Stimulated activated CD4-positive, alpha-beta T cell treated with anti-CD3 and anti-CD28 coated beads, Interleukin-1b, Interleukin-23, amount 100 ng/mL, for 4 hours (primary cell): ENCODE measurements around the gene PTPN14.

ENCODE experiments used
- DNase-seq, 2 donors: peaks; one replicate each; pipeline ENCODE4 v3.0.0-alpha.2; 2020; ENCODE audit warnings: low read depth in 2 of 2

Gene PTPN14

DNA sequence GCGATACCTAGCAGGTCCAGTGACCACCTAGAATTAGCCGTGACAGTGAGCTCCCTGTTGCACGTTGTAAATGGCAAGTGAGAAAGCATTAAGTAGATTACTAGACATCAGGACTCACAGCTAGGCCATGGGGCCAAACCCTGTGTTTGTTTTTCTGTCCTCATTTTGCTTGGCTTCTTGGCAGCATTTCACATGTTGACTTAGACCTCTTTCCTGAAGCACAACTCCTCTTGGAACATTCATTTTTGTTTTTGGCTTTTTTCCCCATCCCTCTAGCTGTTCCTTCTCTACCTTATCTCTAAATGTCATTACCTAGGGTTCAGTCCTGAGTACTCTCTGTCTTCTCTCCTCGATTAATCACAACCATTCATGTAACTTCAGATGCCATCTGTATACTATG lies 16.9 kb upstream of the PTPN14 start:
- DNase-seq = no peak

- no peak for DNase-seq
Observed at GRCh38 chr1:214567481-214567980, 16.1 kb upstream of the PTPN14 start.

DNA sequence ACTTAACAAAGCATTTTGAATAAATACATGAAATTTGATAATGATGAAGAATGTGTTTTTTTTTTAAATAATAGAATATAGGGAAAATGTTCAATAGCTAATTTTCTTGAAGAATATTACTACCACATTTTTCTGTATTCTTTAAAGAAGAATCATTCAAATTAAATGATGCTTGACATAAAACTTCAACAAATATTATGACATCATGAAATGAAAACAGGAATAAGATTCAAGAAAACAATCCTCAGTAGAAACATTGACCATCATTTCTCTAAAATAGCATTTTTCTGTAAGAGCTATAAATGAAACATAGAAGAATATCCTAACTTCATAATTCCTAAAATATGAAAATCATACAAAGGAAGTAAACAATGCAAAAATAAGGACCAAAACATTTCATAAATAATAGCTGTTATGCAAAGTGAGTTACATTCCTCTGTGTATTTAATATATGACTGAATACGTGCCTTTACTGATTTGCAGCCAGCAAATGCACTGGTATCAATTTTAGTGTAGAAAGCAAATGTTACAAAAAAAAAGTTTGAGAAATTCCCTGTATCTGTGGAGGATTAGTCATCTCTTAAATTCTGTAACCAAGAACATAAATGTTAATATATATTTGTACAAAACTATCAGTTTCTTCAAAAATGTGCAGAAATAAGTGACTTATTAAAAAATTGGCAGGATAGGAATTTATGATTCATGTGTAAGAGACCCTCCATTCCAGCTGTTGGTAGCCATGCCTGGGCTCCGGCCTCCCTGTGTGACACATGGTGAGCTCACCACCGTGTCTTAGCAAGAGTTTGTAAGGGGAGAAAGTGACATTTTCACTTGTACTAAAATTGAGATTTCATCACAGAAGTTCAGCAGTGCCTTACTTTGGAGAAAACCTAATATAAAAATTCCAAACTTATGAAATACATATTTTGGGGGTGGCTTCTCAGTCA lies 15.0 kb upstream of the PTPN14 start:
- DNase-seq = no peak

GRCh38 chr1:214565310-214565709 lies 13.9 kb upstream of the PTPN14 start:
- no peak for DNase-seq

GRCh38 chr1:214563881-214564280 lies 12.5 kb upstream of the PTPN14 start:
- DNase-seq = no peak

- DNase-seq = no peak
Observed at GRCh38 chr1:214557952-214558735, 6.7 kb upstream of the PTPN14 start.

GRCh38 chr1:214553142-214553710 lies 1.8 kb upstream of the PTPN14 start:
- no peak for DNase-seq

DNA sequence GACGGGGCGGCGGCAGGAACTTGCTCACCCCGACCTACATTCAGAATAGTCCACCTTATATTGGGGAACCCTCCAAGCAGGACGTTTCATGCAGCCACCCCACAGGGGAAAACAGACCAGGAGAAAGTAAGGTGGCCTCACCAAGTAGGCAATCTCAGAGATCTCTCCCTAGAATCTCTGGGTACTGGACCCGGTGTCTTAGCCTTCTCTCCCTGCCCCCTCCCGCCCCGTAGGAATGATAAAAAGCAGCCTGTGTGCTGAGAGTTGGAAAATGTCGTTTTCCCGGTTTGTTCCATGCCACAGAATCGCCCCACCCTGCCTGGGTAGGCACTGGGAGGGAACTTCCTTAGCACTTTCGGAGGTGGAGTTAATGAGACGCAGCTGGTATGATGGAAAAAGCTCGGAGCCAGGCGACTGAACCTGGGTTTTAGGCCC lies 789 bp upstream of the PTPN14 start:
- DNase-seq = no peak

GRCh38 chr1:214550857-214551435 lies 456 bp downstream of the PTPN14 start:
- no peak for DNase-seq

- no peak for DNase-seq
Observed at GRCh38 chr1:214550013-214550856, 1.2 kb downstream of the PTPN14 start.

- no peak for DNase-seq
Observed at GRCh38 chr1:214549604-214550003, 1.8 kb downstream of the PTPN14 start.

DNA sequence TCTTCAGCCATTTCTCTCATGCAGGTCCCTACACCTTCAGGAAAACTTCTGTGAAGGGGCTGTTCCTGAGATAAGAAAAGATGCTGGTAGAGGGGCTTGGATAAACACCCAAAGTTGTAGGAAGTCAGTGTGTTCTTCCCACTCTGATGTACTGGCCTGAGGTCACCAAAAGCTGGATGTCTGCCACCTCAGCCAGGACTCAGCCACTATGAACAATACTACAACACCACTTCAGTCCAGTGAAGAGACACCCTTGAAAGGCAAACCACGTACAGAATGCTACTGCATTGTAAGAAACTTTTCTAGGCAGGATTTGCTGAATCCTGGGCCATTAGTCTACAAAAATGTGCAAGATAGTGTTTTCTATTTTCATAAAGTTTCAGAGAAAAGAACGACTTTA lies 2.4 kb downstream of the PTPN14 start:
- no peak for DNase-seq

GRCh38 chr1:214548271-214548670 lies 3.1 kb downstream of the PTPN14 start:
- no peak for DNase-seq

GRCh38 chr1:214547747-214548146 lies 3.7 kb downstream of the PTPN14 start:
- DNase-seq = no peak

- DNase-seq = no peak
Observed at GRCh38 chr1:214546886-214547641, 4.3 kb downstream of the PTPN14 start.

DNA sequence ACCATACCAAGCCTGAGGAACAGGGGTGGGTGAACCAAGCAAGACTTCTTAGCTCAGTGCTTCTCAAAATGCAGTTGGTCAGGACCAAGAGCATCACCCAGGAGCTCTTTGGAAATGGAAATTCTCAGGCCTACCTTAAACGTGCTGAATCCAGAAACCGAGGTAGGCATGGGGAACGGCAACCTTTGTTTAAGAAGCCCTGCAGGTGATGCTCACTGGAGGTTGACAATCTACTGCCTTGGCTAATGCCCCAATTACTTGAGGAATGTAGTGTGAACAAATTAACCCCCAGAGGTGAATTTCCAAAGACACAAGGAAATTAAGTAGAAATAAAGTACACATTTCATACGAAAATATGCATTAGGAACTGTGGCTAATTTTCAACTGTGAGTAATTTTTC lies 5.3 kb downstream of the PTPN14 start:
- DNase-seq = no peak

DNA sequence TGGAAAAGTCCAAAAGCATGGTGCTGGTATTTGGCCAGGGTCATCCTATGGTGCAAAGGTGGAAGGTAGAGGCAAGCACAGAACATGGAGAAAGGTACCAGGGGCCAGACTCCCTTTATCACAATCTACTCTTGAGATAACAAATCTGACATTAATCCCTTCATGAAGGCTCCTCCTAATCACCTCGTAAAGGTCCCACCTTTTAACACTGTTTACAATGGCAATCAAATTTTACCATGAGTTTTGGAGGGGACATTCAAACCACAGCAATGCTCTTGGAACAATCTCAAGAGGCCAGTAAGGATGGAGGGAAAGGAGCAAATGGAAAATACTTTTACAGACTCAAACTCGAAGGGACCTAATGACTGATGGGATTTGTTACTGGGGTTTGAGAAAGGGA lies 6.1 kb downstream of the PTPN14 start:
- DNase-seq = no peak

DNA sequence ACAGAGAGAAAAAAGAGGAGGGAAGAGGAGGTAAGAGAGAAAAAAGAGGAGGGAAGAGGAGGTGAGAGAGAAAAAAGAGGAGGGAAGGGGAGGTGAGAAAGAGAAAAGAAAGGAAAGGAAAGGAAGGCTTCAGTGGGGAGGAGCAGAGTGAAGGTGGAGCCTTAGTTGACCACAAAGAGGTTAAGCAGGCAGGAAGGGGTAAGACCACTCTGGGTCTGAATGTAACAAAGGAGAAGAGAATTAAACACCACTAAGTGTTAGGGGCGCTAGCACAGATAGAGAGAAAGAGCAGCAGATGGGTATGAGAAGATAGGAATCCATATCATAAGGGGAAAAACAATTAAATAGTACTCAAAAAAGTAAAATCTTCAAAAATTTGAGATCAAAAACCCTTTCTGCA lies 6.6 kb downstream of the PTPN14 start:
- DNase-seq = no peak

DNA sequence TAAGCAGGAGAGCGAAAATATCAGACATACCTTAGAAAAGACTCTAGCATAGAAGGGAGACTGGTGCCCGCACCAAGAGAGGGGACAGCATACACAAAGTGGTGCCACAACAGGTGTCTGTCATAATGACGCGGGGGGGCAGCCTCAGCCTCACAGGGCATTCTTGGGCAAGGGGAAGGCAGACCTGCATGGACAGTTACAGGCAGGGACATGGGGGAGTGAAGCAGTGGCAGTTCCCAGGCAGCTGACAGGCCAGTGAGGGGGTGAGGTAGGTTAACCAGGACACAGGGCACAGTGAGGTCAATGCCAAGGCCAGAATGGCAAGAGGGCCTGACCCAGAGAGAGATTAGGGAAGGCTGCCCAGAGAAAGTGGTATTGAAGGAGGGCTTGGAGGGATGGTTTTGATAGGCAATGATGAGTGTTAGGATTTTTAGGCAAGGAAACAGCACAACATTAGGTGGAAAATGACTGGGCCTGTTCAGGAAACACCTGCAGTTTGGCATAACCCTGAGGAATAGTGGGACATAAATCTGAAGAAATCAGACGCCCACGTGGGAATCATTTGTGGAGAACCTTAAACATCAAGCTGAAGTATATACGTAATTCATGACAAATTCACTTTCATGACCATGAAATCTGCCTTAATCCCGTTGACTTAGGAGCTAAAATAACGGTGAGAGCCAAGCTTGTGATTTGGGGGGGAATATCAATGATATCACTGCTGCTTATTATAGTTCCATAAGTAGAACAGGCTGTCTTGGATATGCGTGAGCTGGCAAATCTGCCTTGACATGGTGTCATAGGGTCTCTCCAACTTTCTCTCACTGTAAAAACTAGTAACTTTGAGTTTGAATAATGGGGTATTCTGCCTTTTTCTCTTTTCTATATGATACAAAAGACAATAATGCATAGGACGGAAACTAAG lies 8.9 kb downstream of the PTPN14 start:
- DNase-seq = no peak
